OCI-M2 (cell line): ENCODE results near the gene LDLRAP1.
"Not testable (repeated sequence)": the region's sequence is repeated elsewhere in the genome, so short reads cannot be mapped to it uniquely, and the experiment has no call there.

ENCODE experiments used
- DNase-seq: peaks from one replicate; lab custom pipeline; 2025; ENCODE audit not compliant: unreplicated experiment; lab: John Stamatoyannopoulos, UW

LDLRAP1 gene

GRCh38 chr1:25573591-25573930 lies 30.2 kb downstream of the LDLRAP1 start:
- no peak for DNase-seq

- DNase-seq: no peak
Measured at GRCh38 chr1:25573961-25574360, 30.6 kb downstream of the LDLRAP1 start.

GRCh38 chr1:25575191-25575590 lies 31.8 kb downstream of the LDLRAP1 start:
- DNase-seq: no peak

GRCh38 chr1:25576459-25577133 lies 33.2 kb downstream of the LDLRAP1 start:
- DNase-seq: no peak

- DNase-seq: no peak
Measured at GRCh38 chr1:25577134-25577920, 33.9 kb downstream of the LDLRAP1 start.

GRCh38 chr1:25579292-25580252 lies 36.2 kb downstream of the LDLRAP1 start:
- DNase-seq: no peak

- DNase-seq: no peak
Measured at GRCh38 chr1:25580927-25581326, 37.5 kb downstream of the LDLRAP1 start.

- DNase-seq: no peak
Measured at GRCh38 chr1:25581764-25582163, 38.4 kb downstream of the LDLRAP1 start.

- no peak for DNase-seq
Measured at GRCh38 chr1:25583519-25584370, 40.3 kb downstream of the LDLRAP1 start.

GRCh38 chr1:25586181-25586588 lies 42.8 kb downstream of the LDLRAP1 start:
- DNase-seq: no peak

GRCh38 chr1:25587290-25587689 lies 43.9 kb downstream of the LDLRAP1 start:
- DNase-seq: no peak

- DNase-seq: not testable (repeated sequence)
Measured at GRCh38 chr1:25588224-25588623, 44.8 kb downstream of the LDLRAP1 start.

- DNase-seq: not testable (repeated sequence)
Measured at GRCh38 chr1:25588786-25589185, 45.4 kb downstream of the LDLRAP1 start.

- no peak for DNase-seq
Measured at GRCh38 chr1:25590096-25590824, 46.9 kb downstream of the LDLRAP1 start.

- DNase-seq: no peak
Measured at GRCh38 chr1:25593861-25594260, 50.5 kb downstream of the LDLRAP1 start.

- no peak for DNase-seq
Measured at GRCh38 chr1:25594971-25595370, 51.6 kb downstream of the LDLRAP1 start.

- not testable (repeated sequence) for DNase-seq
Measured at GRCh38 chr1:25596641-25597040, 53.2 kb downstream of the LDLRAP1 start.

- DNase-seq: no peak
Measured at GRCh38 chr1:25598879-25599278, 55.5 kb downstream of the LDLRAP1 start.

- DNase-seq: no peak
Measured at GRCh38 chr1:25599969-25600610, 56.7 kb downstream of the LDLRAP1 start.
